Astrocyte (in vitro differentiated cells and primary cell): ENCODE results near the gene SLC36A3. TPM values are rescaled to one million over a fixed set of nuclear protein-coding genes. Genes with fewer than 3 reads are reported as not detected.

ENCODE experiments used
- DNase-seq: peaks from one replicate; pipeline ENCODE4 v3.0.0-alpha.2; 2010; ENCODE audit warnings: low read depth
- FAIRE-seq: peaks from 2 replicates; lab custom pipeline; 2011; peaks lifted over from hg19 to GRCh38; lab: Jason Lieb, UNC
- H2AFZ ChIP-seq: 2 replicates; pipeline ENCODE4 v1.6.0; 2012; ENCODE audit warnings: low read depth, low read length, inconsistent platforms
- H3K27ac ChIP-seq: 2 replicates; pipeline ENCODE4 v1.5.1; 2011; ENCODE audit warnings: low read depth, low read length, inconsistent platforms
- H3K27me3 ChIP-seq: 2 replicates; pipeline ENCODE4 v1.6.0; 2011; ENCODE audit warnings: low read length, inconsistent platforms; ENCODE audit not compliant: insufficient read depth
- H3K36me3 ChIP-seq: 2 replicates; pipeline ENCODE4 v1.5.1; 2011; ENCODE audit warnings: low read length, inconsistent platforms; ENCODE audit not compliant: insufficient read depth
- H3K4me1 ChIP-seq: 2 replicates; pipeline ENCODE4 v1.5.1; 2011; ENCODE audit warnings: low read length, inconsistent platforms; ENCODE audit not compliant: insufficient read depth
- H3K4me2 ChIP-seq: 2 replicates; pipeline ENCODE4 v1.6.0; 2012; ENCODE audit warnings: low read length, inconsistent platforms
- H3K4me3 ChIP-seq: 2 replicates; pipeline ENCODE4 v1.5.1; 2011; ENCODE audit warnings: low read depth, mild to moderate bottlenecking, low read length, inconsistent platforms; ENCODE audit not compliant: insufficient read depth
- H3K79me2 ChIP-seq: 2 replicates; pipeline ENCODE4 v1.6.0; 2012; ENCODE audit warnings: mild to moderate bottlenecking, low read length, inconsistent platforms; ENCODE audit not compliant: insufficient read depth
- H3K9ac ChIP-seq: 2 replicates; pipeline ENCODE4 v1.6.0; 2012; ENCODE audit warnings: mild to moderate bottlenecking, low read length, inconsistent platforms
- H3K9me3 ChIP-seq: 2 replicates; pipeline ENCODE4 v1.5.1; 2012; ENCODE audit warnings: low read depth, mild to moderate bottlenecking, low read length, inconsistent platforms; ENCODE audit not compliant: insufficient read depth
- H4K20me1 ChIP-seq: 2 replicates; pipeline ENCODE4 v1.6.0; 2012; ENCODE audit warnings: low read length, inconsistent platforms; ENCODE audit not compliant: insufficient read depth
- H3K27ac Mint-ChIP-seq: one replicate; pipeline ENCODE4 v1.8.0; 2021; ENCODE audit warnings: mild to moderate bottlenecking, mixed read lengths; ENCODE audit not compliant: unreplicated experiment
- H3K27me3 Mint-ChIP-seq: one replicate; pipeline ENCODE4 v1.8.0; 2021; ENCODE audit warnings: low read depth, mixed read lengths; ENCODE audit not compliant: unreplicated experiment
- H3K36me3 Mint-ChIP-seq: one replicate; pipeline ENCODE4 v1.8.0; 2021; ENCODE audit warnings: low read depth, mixed read lengths; ENCODE audit not compliant: unreplicated experiment
- H3K4me1 Mint-ChIP-seq: one replicate; pipeline ENCODE4 v1.8.0; 2021; ENCODE audit warnings: low read depth, mixed read lengths; ENCODE audit not compliant: unreplicated experiment
- H3K4me3 Mint-ChIP-seq: one replicate; pipeline ENCODE4 v1.8.0; 2021; ENCODE audit warnings: mild to moderate bottlenecking, moderate library complexity, mixed read lengths; ENCODE audit not compliant: unreplicated experiment
- H3K9me3 Mint-ChIP-seq: one replicate; pipeline ENCODE4 v1.8.0; 2021; ENCODE audit warnings: mild to moderate bottlenecking, mixed read lengths; ENCODE audit not compliant: unreplicated experiment
- CTCF ChIP-seq: IDR thresholded peaks from 2 replicates; pipeline ENCODE4 v1.5.1; 2011; ENCODE audit warnings: low read depth, mild to moderate bottlenecking, inconsistent platforms, low read length, moderate library complexity; ENCODE audit not compliant: insufficient read depth
- EZH2 ChIP-seq: IDR thresholded peaks from 2 replicates; pipeline ENCODE4 v1.6.1; 2012; ENCODE audit warnings: mild to moderate bottlenecking, low read length, inconsistent platforms; ENCODE audit not compliant: insufficient read depth
- total RNA-seq: library from RNA; stranded (reverse); gene quantifications from 2 replicates; pipeline ENCODE4 v1.2.1, GENCODE V29; 2021

Gene SLC36A3
- total RNA-seq, 1 donor from 2014 or later: not detected

GRCh38 chr5:151326266-151326665 is 22.7 kb upstream of the SLC36A3 start:
- Histone ChIP-seq H3K79me2 (no peaks in the 10 kb centered on the region), H3K36me3 (no peaks in the 10 kb centered on the region), H3K27ac (no peak overlapping the region), H3K4me3 (no peak overlapping the region), H3K9me3 (no peaks in the 10 kb centered on the region), H3K9ac (no peak overlapping the region), H2AFZ (no peak overlapping the region), H4K20me1 (no peaks in the 10 kb centered on the region), H3K27me3 (peaks cover 2% of the 10 kb centered on the region), H3K4me2 (no peak overlapping the region), H3K4me1 (no peaks in the 10 kb centered on the region)
- FAIRE-seq (no peak), DNase-seq (no peak)
- no peak overlapping the region for H3K4me3 Mint-ChIP-seq
- peaks cover 3% of the 10 kb centered on the region for H3K9me3 Mint-ChIP-seq
- no peaks in the 10 kb centered on the region for H3K36me3 Mint-ChIP-seq
- TF ChIP-seq CTCF (no peak), EZH2 (no peak)
- no peak overlapping the region for H3K27ac Mint-ChIP-seq
- peaks cover 4% of the 10 kb centered on the region for H3K27me3 Mint-ChIP-seq
- no peaks in the 10 kb centered on the region for H3K4me1 Mint-ChIP-seq

- H3K4me1 Mint-ChIP-seq: no peaks in the 10 kb centered on the region
- no peak overlapping the region for H3K4me2 ChIP-seq
- no peaks in the 10 kb centered on the region for H3K4me1 ChIP-seq
- no peak for FAIRE-seq
- H3K9me3 Mint-ChIP-seq: peaks cover 3% of the 10 kb centered on the region
- H3K9ac ChIP-seq: no peak overlapping the region
- H3K36me3 ChIP-seq: no peaks in the 10 kb centered on the region
- no peak overlapping the region for H3K27ac Mint-ChIP-seq
- H3K27me3 Mint-ChIP-seq: no peaks in the 10 kb centered on the region
- TF ChIP-seq EZH2 (no peak), CTCF (no peak)
- H3K27ac ChIP-seq: no peak overlapping the region
- no peaks in the 10 kb centered on the region for H3K36me3 Mint-ChIP-seq
- no peak overlapping the region for H3K4me3 Mint-ChIP-seq
- H2AFZ ChIP-seq: no peak overlapping the region
- no peaks in the 10 kb centered on the region for H4K20me1 ChIP-seq
- H3K27me3 ChIP-seq: peaks cover 1% of the 10 kb centered on the region
- no peaks in the 10 kb centered on the region for H3K79me2 ChIP-seq
- no peak for DNase-seq
- no peaks in the 10 kb centered on the region for H3K9me3 ChIP-seq
- no peak overlapping the region for H3K4me3 ChIP-seq
These were observed 16.9 kb upstream of the SLC36A3 start for GRCh38 chr5:151320481-151320880.

- Mint-ChIP-seq H3K27ac (no peak overlapping the region), H3K4me1 (no peaks in the 10 kb centered on the region), H3K9me3 (peaks cover 3% of the 10 kb centered on the region), H3K4me3 (no peak overlapping the region), H3K36me3 (no peaks in the 10 kb centered on the region), H3K27me3 (peaks cover 8% of the 10 kb centered on the region)
- no peaks in the 10 kb centered on the region for H3K4me1 ChIP-seq
- no peaks in the 10 kb centered on the region for H3K36me3 ChIP-seq
- no peak overlapping the region for H3K27ac ChIP-seq
- no peak for FAIRE-seq
- no peaks in the 10 kb centered on the region for H4K20me1 ChIP-seq
- DNase-seq: no peak
- no peaks in the 10 kb centered on the region for H3K79me2 ChIP-seq
- H3K9ac ChIP-seq: no peak overlapping the region
- H2AFZ ChIP-seq: no peak overlapping the region
- H3K9me3 ChIP-seq: no peaks in the 10 kb centered on the region
- no peaks in the 10 kb centered on the region for H3K27me3 ChIP-seq
- H3K4me2 ChIP-seq: no peak overlapping the region
- TF ChIP-seq EZH2 (no peak), CTCF (no peak)
- no peak overlapping the region for H3K4me3 ChIP-seq
These were observed 15.5 kb upstream of the SLC36A3 start for GRCh38 chr5:151318850-151319732.
